GM12891 (cell line): ENCODE results near the gene OSBPL5.

ENCODE experiments used
- POLR2A ChIP-seq: IDR thresholded peaks from 2 replicates; pipeline ENCODE4 v1.6.1; 2011; ENCODE audit warnings: low read depth, low read length, control low read depth
- POLR2AphosphoS5 ChIP-seq: IDR thresholded peaks from 2 replicates; pipeline ENCODE4 v1.6.1; 2011; ENCODE audit warnings: low read depth, low read length, control low read depth
- SPI1 ChIP-seq: IDR thresholded peaks from 2 replicates; pipeline ENCODE4 v1.6.1; 2011; ENCODE audit warnings: low read depth, low read length, control low read depth
- TAF1 ChIP-seq: IDR thresholded peaks from 2 replicates; pipeline ENCODE4 v1.6.1; 2011; ENCODE audit warnings: low read depth, low read length, control low read depth

DNA sequence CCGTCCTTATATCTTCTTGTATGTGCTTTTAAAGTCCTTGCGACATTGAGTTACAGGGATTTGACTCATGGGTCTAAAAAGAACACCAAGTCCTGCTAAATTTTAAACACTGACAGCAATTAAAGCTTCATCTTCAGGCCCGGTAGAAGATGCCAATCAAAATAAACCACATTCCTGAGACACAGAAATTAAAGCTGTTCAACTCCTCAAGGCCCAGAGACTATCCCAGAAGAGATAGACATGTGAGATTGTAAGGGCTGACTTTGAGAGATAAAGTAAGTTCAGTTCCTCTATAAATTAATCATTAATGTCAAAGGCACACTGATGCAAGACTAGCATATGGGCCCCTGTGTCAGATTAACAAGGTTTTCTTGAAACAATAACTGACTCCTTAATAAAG is 49.8 kb downstream of the OSBPL5 start:
- TF ChIP-seq TAF1 = no peak
- TF ChIP-seq POLR2AphosphoS5 = no peak
- TF ChIP-seq POLR2A = no peak
- no peak for TF ChIP-seq SPI1
